NB4 (cell line): Measurements from ENCODE around the gene ACACA.

Experiments
- POLR2A ChIP-seq: IDR thresholded peaks from 2 replicates; pipeline ENCODE4 v1.6.1; 2011; ENCODE audit warnings: mild to moderate bottlenecking; ENCODE audit not compliant: insufficient read length; ENCODE audit errors: extremely low read depth
- TF ChIP-seq, protein P1 (sequence below): IDR thresholded peaks from one replicate; pipeline ENCODE4 v1.5.1; 2012; ENCODE audit warnings: low read depth, low read length
- TF ChIP-seq, protein P2 (sequence below): IDR thresholded peaks from 2 replicates; pipeline ENCODE4 v1.6.1; 2011; ENCODE audit warnings: low read depth, low read length

DNA sequence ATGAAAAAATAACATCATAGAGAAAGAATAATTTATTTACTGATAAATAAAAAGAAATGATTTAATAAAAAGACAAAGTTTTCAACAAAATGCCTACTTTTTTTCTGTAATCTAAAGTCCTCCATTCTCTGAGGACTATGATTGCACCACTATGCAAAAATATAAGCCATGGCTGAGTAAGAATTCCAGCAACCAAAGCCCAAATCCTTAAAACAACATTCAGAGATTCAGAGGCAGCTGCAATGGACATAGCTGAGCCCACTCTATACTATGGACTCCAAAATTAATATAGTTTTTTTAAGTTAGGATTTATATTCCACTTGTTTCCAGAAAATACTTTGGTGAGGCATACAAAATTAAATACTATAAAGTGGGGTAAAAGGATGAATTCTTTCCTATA, 200.3 kb downstream of the ACACA start:
- TF ChIP-seq, protein P1, sequence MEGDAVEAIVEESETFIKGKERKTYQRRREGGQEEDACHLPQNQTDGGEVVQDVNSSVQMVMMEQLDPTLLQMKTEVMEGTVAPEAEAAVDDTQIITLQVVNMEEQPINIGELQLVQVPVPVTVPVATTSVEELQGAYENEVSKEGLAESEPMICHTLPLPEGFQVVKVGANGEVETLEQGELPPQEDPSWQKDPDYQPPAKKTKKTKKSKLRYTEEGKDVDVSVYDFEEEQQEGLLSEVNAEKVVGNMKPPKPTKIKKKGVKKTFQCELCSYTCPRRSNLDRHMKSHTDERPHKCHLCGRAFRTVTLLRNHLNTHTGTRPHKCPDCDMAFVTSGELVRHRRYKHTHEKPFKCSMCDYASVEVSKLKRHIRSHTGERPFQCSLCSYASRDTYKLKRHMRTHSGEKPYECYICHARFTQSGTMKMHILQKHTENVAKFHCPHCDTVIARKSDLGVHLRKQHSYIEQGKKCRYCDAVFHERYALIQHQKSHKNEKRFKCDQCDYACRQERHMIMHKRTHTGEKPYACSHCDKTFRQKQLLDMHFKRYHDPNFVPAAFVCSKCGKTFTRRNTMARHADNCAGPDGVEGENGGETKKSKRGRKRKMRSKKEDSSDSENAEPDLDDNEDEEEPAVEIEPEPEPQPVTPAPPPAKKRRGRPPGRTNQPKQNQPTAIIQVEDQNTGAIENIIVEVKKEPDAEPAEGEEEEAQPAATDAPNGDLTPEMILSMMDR, result no peak
- TF ChIP-seq, protein P2, sequence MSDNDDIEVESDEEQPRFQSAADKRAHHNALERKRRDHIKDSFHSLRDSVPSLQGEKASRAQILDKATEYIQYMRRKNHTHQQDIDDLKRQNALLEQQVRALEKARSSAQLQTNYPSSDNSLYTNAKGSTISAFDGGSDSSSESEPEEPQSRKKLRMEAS, result no peak
- TF ChIP-seq POLR2A, result no peak
